DND-41 (cell line): ENCODE measurements around the gene INPP5A.

ENCODE experiments used
- ATAC-seq: fragments of 200-7000 bp; cut with Tn5 transposase; 3 replicates; pipeline ENCODE4 v1.9.1; 2021; ENCODE audit warnings: low read depth; ENCODE audit not compliant: insufficient read depth
- DNase-seq: peaks from one replicate; pipeline ENCODE4 v3.0.0-alpha.2; 2020
- H2AFZ ChIP-seq: 2 replicates; pipeline ENCODE4 v1.6.0; 2012; ENCODE audit warnings: low read depth, low read length
- H3K27ac ChIP-seq: 2 replicates; pipeline ENCODE4 v1.5.1; 2012; ENCODE audit warnings: low read length, inconsistent platforms
- H3K27me3 ChIP-seq: fragments of 200-600 bp; sonication (generic); 2 replicates; pipeline ENCODE4 v1.6.0; 2012; ENCODE audit warnings: low read length, mild to moderate bottlenecking, inconsistent platforms; ENCODE audit not compliant: insufficient read depth, poor library complexity
- H3K36me3 ChIP-seq: 2 replicates; pipeline ENCODE4 v1.5.1; 2012; ENCODE audit warnings: low read length, inconsistent platforms; ENCODE audit not compliant: insufficient read depth
- H3K4me1 ChIP-seq: 2 replicates; pipeline ENCODE4 v1.5.1; 2012; ENCODE audit warnings: mild to moderate bottlenecking, low read length; ENCODE audit not compliant: insufficient read depth
- H3K4me2 ChIP-seq: 2 replicates; pipeline ENCODE4 v1.6.0; 2012; ENCODE audit warnings: mild to moderate bottlenecking, moderate library complexity, low read length, inconsistent platforms; ENCODE audit not compliant: insufficient read depth
- H3K4me3 ChIP-seq, 2 experiments: fragments of 200-600 bp in 1 of 2; shearing (Covaris generic) in 1 of 2; 2 replicates each; pipeline ENCODE4 v1.5.1; 2012 to 2016; ENCODE audit warnings: inconsistent platforms in 2 of 2, low read length in 2 of 2, mild to moderate bottlenecking in 2 of 2, low read depth in 1 of 2, moderate library complexity in 1 of 2
- H3K79me2 ChIP-seq: 2 replicates; pipeline ENCODE4 v1.6.0; 2012; ENCODE audit warnings: low read length, inconsistent platforms; ENCODE audit not compliant: insufficient read depth
- H3K9ac ChIP-seq: 2 replicates; pipeline ENCODE4 v1.6.0; 2012; ENCODE audit warnings: low read depth, mild to moderate bottlenecking, inconsistent platforms, low read length, moderate library complexity
- H3K9me3 ChIP-seq: 2 replicates; pipeline ENCODE4 v1.5.1; 2012; ENCODE audit warnings: low read length, moderate library complexity, mild to moderate bottlenecking, inconsistent platforms; ENCODE audit not compliant: insufficient read depth, severe bottlenecking
- H4K20me1 ChIP-seq: 2 replicates; pipeline ENCODE4 v1.6.0; 2012; ENCODE audit warnings: low read length; ENCODE audit not compliant: insufficient read depth
- CTCF ChIP-seq: IDR thresholded peaks from 2 replicates; pipeline ENCODE4 v1.5.1; 2012; ENCODE audit warnings: borderline replicate concordance, low read length, moderate library complexity, mild to moderate bottlenecking; ENCODE audit not compliant: poor library complexity, severe bottlenecking; ENCODE audit errors: extremely low read depth
- EZH2 ChIP-seq: IDR thresholded peaks from 3 replicates; pipeline ENCODE4 v1.6.1; 2012; ENCODE audit warnings: borderline replicate concordance, low read depth, mild to moderate bottlenecking, moderate library complexity, low read length, inconsistent platforms; ENCODE audit not compliant: severe bottlenecking

The INPP5A gene

GRCh38 chr10:132648851-132649528, 111.4 kb downstream of the INPP5A start:
- Histone ChIP-seq H2AFZ (no peak overlapping the region), H3K27me3 (no peaks in the 10 kb centered on the region), H3K4me3 (no peak overlapping the region), H3K27ac (no peak overlapping the region; the same call in 1 of the 2 replicates), H3K36me3 (peaks cover 52% of the 10 kb centered on the region), H3K79me2 (peaks cover 19% of the 10 kb centered on the region), H3K4me2 (no peak overlapping the region), H3K9ac (no peak overlapping the region), H4K20me1 (peaks cover 54% of the 10 kb centered on the region), H3K4me1 (no peaks in the 10 kb centered on the region), H3K9me3 (no peaks in the 10 kb centered on the region)
- no peak for TF ChIP-seq EZH2
- TF ChIP-seq CTCF = no peak
- ATAC-seq = no peak
- DNase-seq = no peak

- Histone ChIP-seq H3K4me1 (no peaks in the 10 kb centered on the region), H3K9me3 (no peaks in the 10 kb centered on the region), H2AFZ (no peak overlapping the region), H3K36me3 (peaks cover 57% of the 10 kb centered on the region), H3K9ac (no peak overlapping the region), H3K79me2 (peaks cover 12% of the 10 kb centered on the region), H3K4me3 (no peak overlapping the region), H3K27me3 (no peaks in the 10 kb centered on the region), H3K27ac (no peak overlapping the region), H4K20me1 (peaks cover 54% of the 10 kb centered on the region), H3K4me2 (no peak overlapping the region)
- ATAC-seq (no peak), DNase-seq (no peak)
- TF ChIP-seq CTCF (no peak), EZH2 (no peak)
These were observed 112.2 kb downstream of the INPP5A start for GRCh38 chr10:132649651-132650360.

GRCh38 chr10:132650611-132651250, 113.1 kb downstream of the INPP5A start:
- TF ChIP-seq EZH2 (no peak), CTCF (no peak)
- Histone ChIP-seq H3K4me1 (no peaks in the 10 kb centered on the region), H3K36me3 (peaks cover 61% of the 10 kb centered on the region), H4K20me1 (peaks cover 57% of the 10 kb centered on the region), H3K79me2 (peaks cover 4% of the 10 kb centered on the region), H3K9ac (no peak overlapping the region), H3K27me3 (no peaks in the 10 kb centered on the region), H3K4me3 (no peak overlapping the region), H3K9me3 (no peaks in the 10 kb centered on the region), H2AFZ (no peak overlapping the region), H3K4me2 (no peak overlapping the region), H3K27ac (no peak overlapping the region)
- ATAC-seq (no peak), DNase-seq (no peak)
